ENCODE data around the gene C6.

DNA sequence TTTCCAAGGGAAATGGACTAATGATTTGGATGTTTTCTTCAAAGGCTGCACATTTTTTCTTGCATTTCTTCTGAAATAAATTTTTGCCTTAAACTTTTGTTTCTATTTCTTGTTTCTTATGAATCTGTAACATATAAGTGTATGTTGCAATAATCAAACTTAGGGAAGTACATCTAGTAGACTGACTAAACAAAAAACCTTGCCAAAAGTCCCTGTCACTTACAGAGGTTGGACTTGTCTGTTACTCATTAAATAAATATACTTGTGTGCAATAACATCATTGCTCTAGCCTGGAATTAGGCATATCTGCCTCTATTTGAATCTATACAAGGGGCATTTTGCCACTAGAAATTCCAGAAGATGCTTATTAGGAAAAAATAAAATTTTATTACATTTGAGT, 56.6 kb downstream of the C6 start:
- TF ChIP-seq, protein P1, sequence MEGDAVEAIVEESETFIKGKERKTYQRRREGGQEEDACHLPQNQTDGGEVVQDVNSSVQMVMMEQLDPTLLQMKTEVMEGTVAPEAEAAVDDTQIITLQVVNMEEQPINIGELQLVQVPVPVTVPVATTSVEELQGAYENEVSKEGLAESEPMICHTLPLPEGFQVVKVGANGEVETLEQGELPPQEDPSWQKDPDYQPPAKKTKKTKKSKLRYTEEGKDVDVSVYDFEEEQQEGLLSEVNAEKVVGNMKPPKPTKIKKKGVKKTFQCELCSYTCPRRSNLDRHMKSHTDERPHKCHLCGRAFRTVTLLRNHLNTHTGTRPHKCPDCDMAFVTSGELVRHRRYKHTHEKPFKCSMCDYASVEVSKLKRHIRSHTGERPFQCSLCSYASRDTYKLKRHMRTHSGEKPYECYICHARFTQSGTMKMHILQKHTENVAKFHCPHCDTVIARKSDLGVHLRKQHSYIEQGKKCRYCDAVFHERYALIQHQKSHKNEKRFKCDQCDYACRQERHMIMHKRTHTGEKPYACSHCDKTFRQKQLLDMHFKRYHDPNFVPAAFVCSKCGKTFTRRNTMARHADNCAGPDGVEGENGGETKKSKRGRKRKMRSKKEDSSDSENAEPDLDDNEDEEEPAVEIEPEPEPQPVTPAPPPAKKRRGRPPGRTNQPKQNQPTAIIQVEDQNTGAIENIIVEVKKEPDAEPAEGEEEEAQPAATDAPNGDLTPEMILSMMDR (IDR thresholded peaks at IDR 0.05; ENCODE audit: low read depth, low read length, missing input control), result no peak
- peak; percentile 67 to 75 for TF ChIP-seq HNF4A (conservative IDR thresholded peaks at IDR 0.05)
